MCF 10A (cell line): ENCODE data around the gene CTNND1. TPM values are rescaled to one million over a fixed set of nuclear protein-coding genes. Genes with fewer than 3 reads are reported as not detected.

Source experiments
- BruUV-seq: library from RNA; stranded (reverse); fragments of 400-500 nt; replicated peaks from 2 replicates; lab custom pipeline; 2021; lab: Mats Ljungman, UMichigan
- CTCF ChIA-PET: fragments of 300-600 bp; sonication (Branson Sonifier 250); formaldehyde crosslinking; extraction: SDS; loops from one replicate; lab custom pipeline; 2021; ENCODE audit warnings: antibody characterized with exemption, inconsistent platforms; lab: Yijun Ruan, JAX
- POLR2A ChIA-PET: fragments of 300-600, 350-650 bp; sonication (Branson Sonifier 250); formaldehyde crosslinking; extraction: SDS; loops from one replicate; lab custom pipeline; 2020; ENCODE audit warnings: antibody characterized with exemption, inconsistent platforms; lab: Yijun Ruan, JAX
- DNase-seq: peaks from one replicate; pipeline ENCODE4 v3.0.0-alpha.2; 2018; ENCODE audit not compliant: unreplicated experiment
- H3K27ac Mint-ChIP-seq: one replicate; pipeline ENCODE4 v1.8.0; 2022; ENCODE audit warnings: mild to moderate bottlenecking, low read depth, mixed read lengths; ENCODE audit not compliant: unreplicated experiment
- H3K27me3 Mint-ChIP-seq: one replicate; pipeline ENCODE4 v1.8.0; 2022; ENCODE audit warnings: mixed read lengths; ENCODE audit not compliant: insufficient read depth, unreplicated experiment
- H3K36me3 Mint-ChIP-seq: one replicate; pipeline ENCODE4 v1.8.0; 2022; ENCODE audit warnings: mild to moderate bottlenecking, moderate library complexity, mixed read lengths; ENCODE audit not compliant: insufficient read depth, unreplicated experiment
- H3K4me1 Mint-ChIP-seq: one replicate; pipeline ENCODE4 v1.8.0; 2022; ENCODE audit warnings: mixed read lengths; ENCODE audit not compliant: insufficient read depth, unreplicated experiment
- H3K4me3 Mint-ChIP-seq: one replicate; pipeline ENCODE4 v1.8.0; 2022; ENCODE audit warnings: mild to moderate bottlenecking, moderate library complexity, mixed read lengths; ENCODE audit not compliant: unreplicated experiment
- H3K9me3 Mint-ChIP-seq: one replicate; pipeline ENCODE4 v1.8.0; 2022; ENCODE audit warnings: mixed read lengths; ENCODE audit not compliant: unreplicated experiment
- intact Hi-C: fragments of 100-400 bp; cut with micrococcal nuclease; formaldehyde crosslinking; loops from 2 replicates; pipeline ENCODE4 v1.14.1; 2022
- total RNA-seq: library from RNA; stranded (reverse); gene quantifications from 2 replicates; pipeline ENCODE4 v1.2.3, GENCODE V29; 2022
- TF ChIP-seq, protein P1 (sequence below): fragments of 200-600 bp; IDR thresholded peaks from one replicate; pipeline ENCODE4 v1.8.0; 2022; ENCODE audit warnings: antibody characterized with exemption, mild to moderate bottlenecking; ENCODE audit not compliant: unreplicated experiment

The CTNND1 gene
- total RNA-seq, 1 experiment from 2014 or later, result 114 TPM

DNA sequence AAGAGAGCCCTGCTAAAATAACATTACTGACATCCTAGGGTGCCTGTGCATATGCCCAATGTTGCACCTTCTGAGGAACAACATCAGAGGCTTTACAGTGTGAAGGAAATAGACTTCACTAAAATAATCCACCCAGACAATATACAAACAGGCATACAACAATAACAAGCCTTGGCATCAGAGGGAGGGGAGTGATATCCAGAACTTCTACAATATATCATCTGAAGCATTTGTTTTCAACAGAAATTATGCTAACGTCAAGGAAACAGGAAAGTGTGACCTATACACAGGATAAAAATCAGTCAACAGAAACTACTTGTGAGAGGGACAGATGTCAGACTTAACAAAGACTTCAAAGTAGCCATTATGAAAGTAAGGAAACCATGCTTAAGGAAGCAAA lies 81.3 kb downstream of the CTNND1 start:
- no peaks in the 10 kb centered on the region for H3K27me3 Mint-ChIP-seq
- no peak overlapping the region for H3K27ac Mint-ChIP-seq
- intact Hi-C loops, result no loop called here
- ChIA-PET POLR2A (interaction anchor here (0.6 to 1.0 kb wide), 2 partner anchors 11 to 60 kb away, joined by 3 read pairs; no protein-coding TSS in a partner anchor), CTCF (no interaction called here)
- no peaks in the 10 kb centered on the region for H3K36me3 Mint-ChIP-seq
- DNase-seq, result no peak
- BruUV-seq, result no TSS peak
- H3K4me1 Mint-ChIP-seq, result no peaks in the 10 kb centered on the region
- H3K9me3 Mint-ChIP-seq, result no peaks in the 10 kb centered on the region
- TF ChIP-seq, protein P1, sequence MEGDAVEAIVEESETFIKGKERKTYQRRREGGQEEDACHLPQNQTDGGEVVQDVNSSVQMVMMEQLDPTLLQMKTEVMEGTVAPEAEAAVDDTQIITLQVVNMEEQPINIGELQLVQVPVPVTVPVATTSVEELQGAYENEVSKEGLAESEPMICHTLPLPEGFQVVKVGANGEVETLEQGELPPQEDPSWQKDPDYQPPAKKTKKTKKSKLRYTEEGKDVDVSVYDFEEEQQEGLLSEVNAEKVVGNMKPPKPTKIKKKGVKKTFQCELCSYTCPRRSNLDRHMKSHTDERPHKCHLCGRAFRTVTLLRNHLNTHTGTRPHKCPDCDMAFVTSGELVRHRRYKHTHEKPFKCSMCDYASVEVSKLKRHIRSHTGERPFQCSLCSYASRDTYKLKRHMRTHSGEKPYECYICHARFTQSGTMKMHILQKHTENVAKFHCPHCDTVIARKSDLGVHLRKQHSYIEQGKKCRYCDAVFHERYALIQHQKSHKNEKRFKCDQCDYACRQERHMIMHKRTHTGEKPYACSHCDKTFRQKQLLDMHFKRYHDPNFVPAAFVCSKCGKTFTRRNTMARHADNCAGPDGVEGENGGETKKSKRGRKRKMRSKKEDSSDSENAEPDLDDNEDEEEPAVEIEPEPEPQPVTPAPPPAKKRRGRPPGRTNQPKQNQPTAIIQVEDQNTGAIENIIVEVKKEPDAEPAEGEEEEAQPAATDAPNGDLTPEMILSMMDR, result no peak
- H3K4me3 Mint-ChIP-seq, result no peak overlapping the region

DNA sequence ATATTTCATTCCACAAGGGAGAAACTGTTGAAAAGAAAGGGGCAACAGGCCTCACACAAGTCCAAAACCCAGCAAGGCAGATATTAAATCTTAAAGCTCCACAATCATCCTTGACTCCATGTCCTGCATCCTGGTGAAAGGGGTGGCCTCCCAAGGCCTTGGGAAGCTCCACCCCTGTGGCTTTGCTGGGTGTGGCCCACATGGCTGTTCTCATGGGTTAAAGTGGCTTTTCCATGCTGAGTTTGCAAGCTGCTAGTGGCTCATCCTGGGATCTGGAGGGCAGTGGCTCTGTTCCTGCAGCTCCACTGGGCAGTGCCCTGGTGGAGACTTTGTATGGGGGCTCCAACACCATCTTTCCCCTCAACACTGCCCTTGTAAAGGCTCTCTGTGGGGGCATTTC lies 106.4 kb downstream of the CTNND1 start:
- Mint-ChIP-seq H3K27me3 (no peaks in the 10 kb centered on the region), H3K4me1 (peaks cover 9% of the 10 kb centered on the region), H3K36me3 (no peaks in the 10 kb centered on the region), H3K27ac (no peak overlapping the region), H3K9me3 (peaks cover 6% of the 10 kb centered on the region), H3K4me3 (no peak overlapping the region)
- intact Hi-C loops, result no loop called here
- ChIA-PET CTCF (no interaction called here), POLR2A (no interaction called here)
- DNase-seq, result no peak
- BruUV-seq, result no TSS peak
- TF ChIP-seq, protein P1, result no peak

DNA sequence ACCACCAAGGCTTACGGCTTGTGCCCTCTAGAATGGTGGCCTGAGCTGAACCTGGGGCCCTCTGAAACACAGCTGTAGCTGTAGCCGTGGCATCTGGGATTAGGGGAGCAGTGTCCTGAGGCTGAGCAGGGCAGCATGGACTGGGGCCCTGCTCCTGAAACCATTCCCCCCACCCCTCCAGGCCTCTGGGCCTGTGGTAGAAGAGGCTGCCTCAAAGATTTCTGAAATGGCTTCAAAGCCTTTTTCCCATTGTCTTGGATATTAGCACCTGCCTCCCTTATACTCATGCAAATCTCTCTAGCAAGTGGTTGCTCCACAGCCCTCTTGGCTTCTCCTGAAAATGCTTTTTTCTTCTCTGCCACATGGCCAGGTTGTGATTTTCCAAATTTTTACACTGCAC lies 106.9 kb downstream of the CTNND1 start:
- peaks cover 6% of the 10 kb centered on the region for H3K9me3 Mint-ChIP-seq
- no TSS peak for BruUV-seq
- no peak overlapping the region for H3K4me3 Mint-ChIP-seq
- ChIA-PET POLR2A (no interaction called here), CTCF (no interaction called here)
- no peaks in the 10 kb centered on the region for H3K36me3 Mint-ChIP-seq
- intact Hi-C loops, result no loop called here
- H3K27me3 Mint-ChIP-seq, result no peaks in the 10 kb centered on the region
- no peak overlapping the region for H3K27ac Mint-ChIP-seq
- TF ChIP-seq, protein P1, result no peak
- no peak for DNase-seq
- H3K4me1 Mint-ChIP-seq, result peaks cover 14% of the 10 kb centered on the region

Other genes starting within 250 kb of the CTNND1 start
- 1.7 and 3.2 TPM in 2 replicates for gene SLC43A1, start 246.1 kb upstream of the CTNND1 start, total RNA-seq
- 52.2 and 80.3 TPM in 2 replicates for gene TIMM10, start 231.0 kb upstream of the CTNND1 start, total RNA-seq
- not detected in 2 replicates for gene SMTNL1, start 224.2 kb upstream of the CTNND1 start, total RNA-seq
- gene UBE2L6, start 194.1 kb upstream of the CTNND1 start, total RNA-seq, result 17.0 and 17.3 TPM in 2 replicates
- gene SERPING1, start 164.1 kb upstream of the CTNND1 start, total RNA-seq, result 1.1 TPM in 1 of 2 replicates, not detected in the other
- 0.16 TPM in 1 of 2 replicates, not detected in the other for gene YPEL4, start 111.9 kb upstream of the CTNND1 start, total RNA-seq
- gene CLP1, start 104.0 kb upstream of the CTNND1 start, total RNA-seq, result 8.6 and 9.2 TPM in 2 replicates
- 73.8 and 74.6 TPM in 2 replicates for gene ZDHHC5, start 93.7 kb upstream of the CTNND1 start, total RNA-seq
- 32.3 and 36.2 TPM in 2 replicates for gene MED19, start 49.6 kb upstream of the CTNND1 start, total RNA-seq
- gene TMX2, start 49.2 kb upstream of the CTNND1 start, total RNA-seq, result 145 and 161 TPM in 2 replicates
- gene SELENOH, start 20.3 kb upstream of the CTNND1 start, total RNA-seq, result 60.3 and 84.5 TPM in 2 replicates
- not detected in 2 replicates for gene BTBD18, start 10.0 kb upstream of the CTNND1 start, total RNA-seq